Stimulated activated CD4-positive, alpha-beta T cell treated with anti-CD3 and anti-CD28 coated beads, Interleukin-15, amount 100 ng/mL, for 48 hours (primary cell): ENCODE results near the gene FAM227B.
"Not testable (repeated sequence)": the region's sequence is repeated elsewhere in the genome, so short reads cannot be mapped to it uniquely, and the experiment has no call there.

ENCODE experiments used
- DNase-seq, 2 donors: peaks; one replicate each; pipeline ENCODE4 v3.0.0-alpha.2; 2020; ENCODE audit warnings: low read depth in 2 of 2

The FAM227B gene

GRCh38 chr15:49495993-49496753 lies 124.4 kb downstream of the FAM227B start:
- DNase-seq = no peak

DNA sequence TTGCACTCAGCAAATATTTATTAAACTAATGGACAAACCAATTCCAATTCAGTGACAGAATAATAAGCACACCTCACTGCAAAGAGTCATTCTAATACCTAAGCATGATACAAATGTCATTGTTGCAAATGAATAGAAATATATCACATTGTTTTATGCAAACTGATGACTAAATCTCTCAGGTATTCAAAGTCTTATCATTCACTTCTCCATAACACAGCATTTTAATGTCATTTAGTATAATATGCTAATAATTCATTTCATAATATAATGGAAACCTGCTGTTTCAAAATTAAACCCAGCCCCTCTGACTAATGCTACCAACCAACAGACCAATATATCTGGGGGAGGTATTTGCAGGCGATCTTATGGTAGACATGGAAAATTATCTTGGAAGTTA lies 125.8 kb downstream of the FAM227B start:
- no peak for DNase-seq

DNA sequence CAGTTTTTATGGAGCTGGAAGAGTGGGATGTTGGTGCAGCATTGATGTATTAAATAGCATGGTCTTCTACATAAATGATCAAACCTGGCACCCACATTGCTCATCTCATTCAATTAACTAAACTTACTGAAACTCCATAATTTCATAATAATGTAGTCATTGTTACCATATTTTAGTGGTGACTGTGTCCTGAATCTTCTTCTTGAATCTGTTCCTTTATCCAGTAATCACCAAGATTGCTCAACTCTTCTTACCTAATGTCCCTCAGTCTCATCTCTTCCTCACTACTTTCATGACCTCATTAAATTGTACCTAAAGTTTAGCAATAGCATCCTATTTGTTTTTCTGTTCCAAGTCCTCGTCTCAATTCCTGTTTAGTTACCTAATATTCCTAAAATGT lies 127.8 kb downstream of the FAM227B start:
- no peak for DNase-seq

- DNase-seq = no peak
Measured at GRCh38 chr15:49492151-49492550, 128.5 kb downstream of the FAM227B start.

GRCh38 chr15:49490966-49491365 lies 129.7 kb downstream of the FAM227B start:
- DNase-seq = no peak

DNA sequence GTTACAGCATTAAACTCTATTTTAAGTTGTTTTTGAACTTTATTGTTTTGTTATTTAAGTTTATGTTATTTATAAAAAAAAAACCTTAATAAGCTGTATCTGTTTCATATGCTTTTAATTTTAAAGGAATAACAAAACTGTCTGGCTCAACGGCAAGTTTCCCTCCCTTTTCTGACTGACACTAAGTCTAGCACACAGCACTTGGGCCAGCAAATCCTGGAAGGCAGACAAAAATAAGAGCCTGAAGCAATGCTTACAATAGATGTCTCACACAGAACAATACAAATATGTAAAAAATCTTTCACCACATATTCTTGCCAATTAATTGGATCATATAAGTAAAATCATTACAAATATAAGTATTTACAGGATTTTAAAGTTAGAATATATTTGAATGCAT lies 135.2 kb downstream of the FAM227B start:
- DNase-seq = not testable (repeated sequence)

DNA sequence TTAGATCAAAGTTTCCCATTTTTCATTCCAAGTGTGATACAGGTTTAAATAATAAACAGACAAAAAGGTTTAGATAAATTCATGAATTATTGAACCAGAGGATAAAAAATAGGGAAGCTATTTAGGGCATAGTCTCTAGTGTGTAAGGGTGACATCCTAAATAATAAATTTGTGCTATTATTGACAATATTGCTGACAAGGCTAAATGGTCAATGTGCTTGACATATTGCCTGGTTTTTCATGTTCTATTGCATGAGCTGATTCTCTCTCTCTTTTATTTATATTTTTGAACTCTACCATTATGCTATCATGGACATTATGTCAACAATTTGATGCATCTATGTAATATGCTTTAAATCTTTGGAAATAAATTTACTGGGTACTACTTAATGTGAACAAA lies 141.6 kb downstream of the FAM227B start:
- not testable (repeated sequence) for DNase-seq

- DNase-seq = not testable (repeated sequence)
Measured at GRCh38 chr15:49478021-49478420, 142.6 kb downstream of the FAM227B start.

DNA sequence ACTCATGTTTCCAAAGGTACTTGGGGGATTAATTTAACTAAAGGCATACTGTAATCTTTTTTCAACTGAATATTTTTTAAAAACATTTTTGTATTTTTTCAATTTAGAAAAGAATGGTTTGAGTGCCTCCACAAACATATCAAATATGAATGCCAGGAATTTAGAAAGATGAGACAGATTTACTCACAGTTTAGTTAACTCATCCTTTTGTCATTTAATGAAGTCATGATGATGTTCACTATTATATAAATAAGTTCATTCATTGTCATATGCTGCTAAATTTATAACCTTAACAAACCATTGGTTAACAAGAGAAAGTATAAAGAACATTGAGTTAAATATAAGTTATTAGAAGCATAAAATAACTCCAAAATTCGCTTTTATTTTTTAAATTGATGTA lies 147.6 kb downstream of the FAM227B start:
- no peak for DNase-seq

- DNase-seq = no peak
Measured at GRCh38 chr15:49472338-49472737, 148.3 kb downstream of the FAM227B start.

DNA sequence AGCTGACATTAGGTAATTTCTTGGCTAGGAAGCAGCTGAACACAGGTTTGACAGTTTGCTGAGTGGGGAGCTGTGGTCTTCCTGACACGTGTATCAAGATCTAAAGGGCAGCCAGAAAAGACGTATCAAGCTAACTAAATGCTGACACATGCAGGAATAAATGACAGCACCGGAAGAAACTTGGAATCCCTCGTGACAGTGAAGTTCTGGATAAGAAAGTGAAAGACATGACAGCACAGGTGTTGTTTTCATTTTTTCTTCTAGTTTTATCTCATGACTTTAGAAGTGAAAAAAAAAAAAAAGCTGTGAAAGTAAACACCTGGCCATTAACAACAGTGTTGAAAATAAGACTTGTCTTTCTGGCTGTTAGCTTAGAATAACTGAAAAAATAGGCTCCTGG lies 148.9 kb downstream of the FAM227B start:
- DNase-seq = no peak

GRCh38 chr15:49471248-49471647 lies 149.4 kb downstream of the FAM227B start:
- peak in 1 of 2 donors; percentile 35 for DNase-seq

DNA sequence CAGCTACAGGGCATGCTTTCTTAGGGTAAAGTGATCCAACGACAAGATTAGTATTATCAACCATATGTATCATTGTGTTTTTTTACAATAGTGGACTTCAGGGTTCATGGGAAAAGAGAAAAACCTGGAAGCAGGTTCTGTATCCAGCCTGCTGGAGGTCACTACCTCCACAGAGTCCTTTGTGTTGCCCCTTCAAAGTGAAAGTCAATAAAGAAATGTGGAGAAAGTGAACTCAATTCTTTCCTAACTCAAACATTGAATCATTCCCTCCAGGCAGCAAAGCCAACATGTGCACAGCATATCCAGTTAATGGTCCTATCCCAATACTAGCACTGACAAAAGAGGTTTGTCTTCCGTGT lies 152.2 kb downstream of the FAM227B start:
- no peak for DNase-seq

GRCh38 chr15:49467746-49468480 lies 152.7 kb downstream of the FAM227B start:
- no peak for DNase-seq

- DNase-seq = no peak
Measured at GRCh38 chr15:49466119-49466518, 154.5 kb downstream of the FAM227B start.

GRCh38 chr15:49464522-49464921 lies 156.1 kb downstream of the FAM227B start:
- DNase-seq = no peak

- DNase-seq = no peak
Measured at GRCh38 chr15:49462232-49462844, 158.3 kb downstream of the FAM227B start.

GRCh38 chr15:49460411-49460941 lies 160.1 kb downstream of the FAM227B start:
- DNase-seq = no peak

- no peak for DNase-seq
Measured at GRCh38 chr15:49458145-49458544, 162.5 kb downstream of the FAM227B start.

DNA sequence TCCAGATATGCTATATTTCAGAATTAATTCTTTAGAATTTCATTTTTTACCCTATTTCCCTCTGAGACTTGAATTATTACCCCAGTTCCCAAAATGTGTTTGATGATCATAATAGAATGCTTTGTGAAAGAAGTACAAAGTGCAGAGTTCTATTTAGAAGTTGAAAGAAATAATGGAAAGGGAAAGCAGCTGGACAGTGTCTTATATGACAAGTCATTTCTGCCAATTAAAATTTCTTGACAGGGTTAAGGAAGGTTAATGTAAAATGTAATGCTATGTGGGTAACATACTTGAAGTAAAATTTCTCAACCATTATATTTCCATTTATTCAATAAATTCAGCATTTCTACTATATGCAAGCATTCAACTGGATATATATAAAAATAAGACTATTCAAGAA lies 164.5 kb downstream of the FAM227B start:
- DNase-seq = no peak

GRCh38 chr15:49452595-49452994 lies 168.0 kb downstream of the FAM227B start:
- no peak for DNase-seq

GRCh38 chr15:49441816-49442215 lies 178.8 kb downstream of the FAM227B start:
- no peak for DNase-seq

- DNase-seq = no peak
Measured at GRCh38 chr15:49441356-49441755, 179.3 kb downstream of the FAM227B start.
